Measurements from ENCODE around the gene BABAM2. TPM values are rescaled to one million over a fixed set of nuclear protein-coding genes. Genes with fewer than 3 reads are reported as not detected.

BABAM2 gene
- total and polyA plus RNA-seq, 4 donors = 9.9 to 17.0 (median 13.9) TPM

- Histone ChIP-seq H3K4me3 (ENCODE audit: low read depth in 1 of 3, low read length in 3 of 3) (no peak overlapping the region), H3K27ac (ENCODE audit: low read depth in 1 of 2, low read length in 2 of 2) (no peak overlapping the region), H3K9ac (ENCODE audit: low read depth in 1 of 2, low read length in 2 of 2) (no peak overlapping the region), H3K27me3 (ENCODE audit: control insufficient read depth in 4 of 4, insufficient read depth in 4 of 4, low read length in 3 of 4) (no peaks in the 10 kb centered on the region), H3K4me1 (ENCODE audit: control insufficient read depth in 4 of 4, insufficient read depth in 4 of 4, low read length in 3 of 4) (no peaks in the 10 kb centered on the region), H3K36me3 (ENCODE audit: control insufficient read depth in 4 of 4, insufficient read depth in 3 of 4, low read depth in 1 of 4, low read length in 3 of 4) (no peaks in the 10 kb centered on the region), H3K9me3 (ENCODE audit: control insufficient read depth in 4 of 4, low read length in 3 of 4) (no peaks in the 10 kb centered on the region)
- DNase-seq (ENCODE audit: low spot score) = no peak
- TF ChIP-seq RXRA (IDR thresholded peaks at IDR 0.05) (no peak), HNF4G (IDR thresholded peaks at IDR 0.05) (no peak)
- 95% methylated on average over 5 of the region's 5 CpGs for WGBS
These were observed 258.0 kb downstream of the BABAM2 start for GRCh38 chr2:28148566-28148965.

- no peak overlapping the region for H3K9ac ChIP-seq (ENCODE audit: low read depth in 1 of 2, low read length in 2 of 2)
- no peaks in the 10 kb centered on the region for H3K9me3 ChIP-seq (ENCODE audit: control insufficient read depth in 4 of 4, low read length in 3 of 4)
- no peaks in the 10 kb centered on the region for H3K36me3 ChIP-seq (ENCODE audit: control insufficient read depth in 4 of 4, insufficient read depth in 3 of 4, low read depth in 1 of 4, low read length in 3 of 4)
- 92% methylated on average over 5 of the region's 5 CpGs for WGBS
- DNase-seq (ENCODE audit: low spot score) = no peak
- TF ChIP-seq RXRA (IDR thresholded peaks at IDR 0.05) (no peak), CTCF (IDR thresholded peaks at IDR 0.05; ENCODE audit: low read depth, low read length, missing input control) (no peak), ZBTB33 (IDR thresholded peaks at IDR 0.05) (no peak), YY1 (IDR thresholded peaks at IDR 0.05) (no peak), FOXA2 (IDR thresholded peaks at IDR 0.05) (no peak), FOXA1 (IDR thresholded peaks at IDR 0.05) (no peak), EGR1 (IDR thresholded peaks at IDR 0.05; ENCODE audit: low read depth in 2 of 2) (no peak), MAX (IDR thresholded peaks at IDR 0.05) (no peak), HNF4A (conservative IDR thresholded peaks at IDR 0.05) (no peak), REST (IDR thresholded peaks at IDR 0.05) (no peak), RAD21 (IDR thresholded peaks at IDR 0.05) (no peak), TAF1 (conservative IDR thresholded peaks at IDR 0.05) (no peak), HNF4G (IDR thresholded peaks at IDR 0.05) (no peak), JUND (IDR thresholded peaks at IDR 0.05) (no peak), NR2F2 (IDR thresholded peaks at IDR 0.05) (no peak), ATF3 (IDR thresholded peaks at IDR 0.05) (no peak)
- no peaks in the 10 kb centered on the region for H3K27me3 ChIP-seq (ENCODE audit: control insufficient read depth in 4 of 4, insufficient read depth in 4 of 4, low read length in 3 of 4)
- H3K4me1 ChIP-seq (ENCODE audit: control insufficient read depth in 4 of 4, insufficient read depth in 4 of 4, low read length in 3 of 4) = no peaks in the 10 kb centered on the region
- H3K4me3 ChIP-seq (ENCODE audit: low read depth in 1 of 3, low read length in 3 of 3) = no peak overlapping the region
- no peak overlapping the region for H3K27ac ChIP-seq (ENCODE audit: low read depth in 1 of 2, low read length in 2 of 2)
These were observed 259.8 kb downstream of the BABAM2 start for GRCh38 chr2:28150236-28150915.

All from liver (tissue), 9 donors.